B cell (primary cell): ENCODE results near the gene SLC28A3.

Source experiments
- EZH2 ChIP-seq: IDR thresholded peaks from 2 replicates; pipeline ENCODE4 v1.6.1; 2012; ENCODE audit warnings: borderline replicate concordance, low read depth, mild to moderate bottlenecking, moderate library complexity, low read length; ENCODE audit not compliant: insufficient read depth, poor library complexity, severe bottlenecking
- TF ChIP-seq, protein P1 (sequence below): fragments of 200-600 bp; IDR thresholded peaks from one replicate; pipeline ENCODE4 v1.8.0; 2022; ENCODE audit warnings: antibody characterized with exemption, mild to moderate bottlenecking

- TF ChIP-seq, protein P1, sequence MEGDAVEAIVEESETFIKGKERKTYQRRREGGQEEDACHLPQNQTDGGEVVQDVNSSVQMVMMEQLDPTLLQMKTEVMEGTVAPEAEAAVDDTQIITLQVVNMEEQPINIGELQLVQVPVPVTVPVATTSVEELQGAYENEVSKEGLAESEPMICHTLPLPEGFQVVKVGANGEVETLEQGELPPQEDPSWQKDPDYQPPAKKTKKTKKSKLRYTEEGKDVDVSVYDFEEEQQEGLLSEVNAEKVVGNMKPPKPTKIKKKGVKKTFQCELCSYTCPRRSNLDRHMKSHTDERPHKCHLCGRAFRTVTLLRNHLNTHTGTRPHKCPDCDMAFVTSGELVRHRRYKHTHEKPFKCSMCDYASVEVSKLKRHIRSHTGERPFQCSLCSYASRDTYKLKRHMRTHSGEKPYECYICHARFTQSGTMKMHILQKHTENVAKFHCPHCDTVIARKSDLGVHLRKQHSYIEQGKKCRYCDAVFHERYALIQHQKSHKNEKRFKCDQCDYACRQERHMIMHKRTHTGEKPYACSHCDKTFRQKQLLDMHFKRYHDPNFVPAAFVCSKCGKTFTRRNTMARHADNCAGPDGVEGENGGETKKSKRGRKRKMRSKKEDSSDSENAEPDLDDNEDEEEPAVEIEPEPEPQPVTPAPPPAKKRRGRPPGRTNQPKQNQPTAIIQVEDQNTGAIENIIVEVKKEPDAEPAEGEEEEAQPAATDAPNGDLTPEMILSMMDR = no peak
- TF ChIP-seq EZH2 = no peak
Measured at GRCh38 chr9:84386753-84387152, 46.2 kb upstream of the SLC28A3 start.
